Lower lobe of right lung (tissue), 2 donors: ENCODE results near the gene UBE2H. TPM values are rescaled to one million over a fixed set of nuclear protein-coding genes. Genes with fewer than 3 reads are reported as not detected.
A peak's percentile ranks its signal among the peaks of the same experiment; 100 is the strongest.

ENCODE experiments used
- ATAC-seq, 2 donors: fragments of 200-7000 bp; cut with Tn5 transposase; one replicate each; pipeline ENCODE4 v1.9.1; 2020 to 2022; ENCODE audit warnings: mild to moderate bottlenecking in 2 of 2, moderate library complexity in 2 of 2
- DNase-seq: peaks from one replicate; pipeline ENCODE4 v3.0.0-alpha.2; 2020
- H3K27ac ChIP-seq: fragments of 200-600 bp; one replicate; pipeline ENCODE4 v1.8.0; 2022
- H3K27me3 ChIP-seq: fragments of 200-600 bp; one replicate; pipeline ENCODE4 v1.8.0; 2022; ENCODE audit warnings: low read depth
- H3K36me3 ChIP-seq: fragments of 200-600 bp; one replicate; pipeline ENCODE4 v1.8.0; 2022; ENCODE audit warnings: mild to moderate bottlenecking
- H3K4me1 ChIP-seq: fragments of 200-600 bp; one replicate; pipeline ENCODE4 v1.8.0; 2022
- H3K4me3 ChIP-seq: fragments of 200-600 bp; one replicate; pipeline ENCODE4 v1.8.0; 2022; ENCODE audit warnings: mild to moderate bottlenecking
- H3K9me3 ChIP-seq: fragments of 200-600 bp; one replicate; pipeline ENCODE4 v1.8.0; 2022
- CTCF ChIP-seq: fragments of 200-600 bp; IDR thresholded peaks from one replicate; pipeline ENCODE4 v1.8.0; 2022; ENCODE audit warnings: antibody characterized with exemption, mild to moderate bottlenecking
- intact Hi-C: fragments of 100-400 bp; cut with DNase I; formaldehyde crosslinking; loops from one replicate; pipeline ENCODE4 v1.11.0; 2022
- total RNA-seq: library from RNA; stranded (reverse); fragmentation: NEBNext Ultra II Directional; extraction: Animal tissue kit (Norgen Biotek cat#: 25700); gene quantifications from one replicate; pipeline ENCODE4 v1.2.1, GENCODE V29; 2021
- donor health status: DM: no; HTN: yes; CAD: no; lungs with severe emphysema.

Gene UBE2H
- total RNA-seq, 1 donor from 2014 or later = 76.7 TPM

GRCh38 chr7:129782818-129783583 is 169.8 kb downstream of the UBE2H start:
- no peak for DNase-seq
- peaks cover 76% of the 10 kb centered on the region for H3K4me1 ChIP-seq
- intact Hi-C loops = no loop called here

GRCh38 chr7:129781928-129782817 is 170.6 kb downstream of the UBE2H start:
- H3K27me3 ChIP-seq = peaks cover 100% of the 10 kb centered on the region
- no peak for ATAC-seq
- no peaks in the 10 kb centered on the region for H3K9me3 ChIP-seq
- no peak overlapping the region for H3K27ac ChIP-seq
- peaks cover 76% of the 10 kb centered on the region for H3K4me1 ChIP-seq
- H3K36me3 ChIP-seq = no peaks in the 10 kb centered on the region
- TF ChIP-seq CTCF = no peak
- intact Hi-C loops = no loop called here
- no peak for DNase-seq
- peak overlapping the region; percentile 17 for H3K4me3 ChIP-seq

More at GRCh38 chr7:129782818-129783583, 169.8 kb downstream of the UBE2H start:
- no peak overlapping the region for H3K27ac ChIP-seq
- peaks cover 97% of the 10 kb centered on the region for H3K27me3 ChIP-seq
- TF ChIP-seq CTCF = no peak
- H3K36me3 ChIP-seq = no peaks in the 10 kb centered on the region
- H3K4me3 ChIP-seq = no peak overlapping the region
- no peak for ATAC-seq
- no peaks in the 10 kb centered on the region for H3K9me3 ChIP-seq

- peaks cover 76% of the 10 kb centered on the region for H3K4me1 ChIP-seq
- H3K27ac ChIP-seq = no peak overlapping the region
- no peaks in the 10 kb centered on the region for H3K36me3 ChIP-seq
- H3K4me3 ChIP-seq = peak overlapping the region; percentile 58
- no peak for ATAC-seq
- intact Hi-C loops = no loop called here
- peaks cover 100% of the 10 kb centered on the region for H3K27me3 ChIP-seq
- H3K9me3 ChIP-seq = no peaks in the 10 kb centered on the region
- no peak for DNase-seq
- no peak for TF ChIP-seq CTCF
Observed at GRCh38 chr7:129780974-129781927, 171.5 kb downstream of the UBE2H start.

Other genes with a start within 250 kb of the UBE2H start
- gene ZC3HC1, start 98.4 kb upstream of the UBE2H start, total RNA-seq = 11.0 TPM
- 34.2 TPM for gene KLHDC10, start 117.6 kb upstream of the UBE2H start, total RNA-seq